GM23338 (cell line): Measurements from ENCODE around the gene PAQR5. TPM values are rescaled to one million over a fixed set of nuclear protein-coding genes. Genes with fewer than 3 reads are reported as not detected.

Experiments used
- ATAC-seq: fragments of 200-7000 bp; cut with Tn5 transposase; 3 replicates; pipeline ENCODE4 v1.9.1; 2020
- DNase-seq: peaks from one replicate; pipeline ENCODE4 v3.0.0-alpha.2; 2015; ENCODE audit warnings: low spot score
- H2AFZ ChIP-seq: fragments of 200-600 bp; sonication (generic); 2 replicates; pipeline ENCODE4 v1.8.0; 2016; ENCODE audit warnings: antibody characterized with exemption, mild to moderate bottlenecking, moderate library complexity
- H3F3A ChIP-seq: fragments of 200-600 bp; sonication (generic); replicated peaks from 2 replicates; pipeline ENCODE4 v1.8.0; 2017; ENCODE audit warnings: antibody characterized with exemption, mixed run types, low read depth
- H3K27ac ChIP-seq: fragments of 200-600 bp; sonication (generic); 2 replicates; pipeline ENCODE4 v1.6.1; 2016; ENCODE audit warnings: low read depth
- H3K27me3 ChIP-seq: fragments of 200-600 bp; sonication (generic); 2 replicates; pipeline ENCODE4 v1.8.0; 2016; ENCODE audit warnings: mild to moderate bottlenecking, mixed run types, moderate library complexity; ENCODE audit not compliant: insufficient read depth
- H3K36me3 ChIP-seq: fragments of 200-600 bp; sonication (generic); 2 replicates; pipeline ENCODE4 v1.8.0; 2016; ENCODE audit warnings: mild to moderate bottlenecking; ENCODE audit not compliant: insufficient read depth
- H3K4me1 ChIP-seq: fragments of 200-600 bp; sonication (generic); 2 replicates; pipeline ENCODE4 v1.8.0; 2016; ENCODE audit warnings: mild to moderate bottlenecking, moderate library complexity; ENCODE audit not compliant: insufficient read depth
- H3K4me2 ChIP-seq: fragments of 200-600 bp; sonication (generic); 2 replicates; pipeline ENCODE4 v1.7.1; 2017; ENCODE audit warnings: mixed run types
- H3K4me3 ChIP-seq: fragments of 200-600 bp; sonication (generic); 2 replicates; pipeline ENCODE4 v1.6.1; 2016; ENCODE audit warnings: mixed run types
- H3K79me2 ChIP-seq: fragments of 200-600 bp; sonication (generic); replicated peaks from 2 replicates; pipeline ENCODE4 v1.8.0; 2017; ENCODE audit warnings: mild to moderate bottlenecking; ENCODE audit not compliant: insufficient read depth
- H3K9me2 ChIP-seq: fragments of 200-600 bp; sonication (generic); 2 replicates; pipeline ENCODE4 v1.8.0; 2017; ENCODE audit not compliant: insufficient read depth
- H4K20me1 ChIP-seq: fragments of 200-600 bp; sonication (generic); replicated peaks from 2 replicates; pipeline ENCODE4 v1.8.0; 2017; ENCODE audit warnings: mild to moderate bottlenecking; ENCODE audit not compliant: insufficient read depth
- H3K27ac Mint-ChIP-seq: 2 replicates; pipeline ENCODE4 v1.8.0; 2020; ENCODE audit warnings: inconsistent platforms, mild to moderate bottlenecking, moderate library complexity, mixed read lengths
- H3K27me3 Mint-ChIP-seq: 3 replicates; pipeline ENCODE4 v1.8.0; 2022; ENCODE audit warnings: low read depth, mild to moderate bottlenecking, moderate library complexity, mixed read lengths, inconsistent platforms; ENCODE audit not compliant: insufficient read depth, poor library complexity
- H3K36me3 Mint-ChIP-seq: 3 replicates; pipeline ENCODE4 v1.8.0; 2021; ENCODE audit warnings: low read depth, mild to moderate bottlenecking, inconsistent platforms, moderate library complexity, mixed read lengths
- H3K4me1 Mint-ChIP-seq: 3 replicates; pipeline ENCODE4 v1.8.0; 2020; ENCODE audit warnings: mild to moderate bottlenecking, inconsistent platforms, mixed read lengths
- H3K4me3 Mint-ChIP-seq: 3 replicates; pipeline ENCODE4 v1.8.0; 2021; ENCODE audit warnings: moderate library complexity, mild to moderate bottlenecking, inconsistent platforms, mixed read lengths
- H3K9me3 Mint-ChIP-seq: 3 replicates; pipeline ENCODE4 v1.8.0; 2020; ENCODE audit warnings: moderate library complexity, mild to moderate bottlenecking, inconsistent platforms, mixed read lengths
- CREB1 ChIP-seq: fragments of 250-450 bp; sonication (Bioruptor Pico); IDR thresholded peaks from 2 replicates; pipeline ENCODE4 v1.5.0; 2020; ENCODE audit warnings: low read depth, mild to moderate bottlenecking, moderate library complexity
- ETS1 ChIP-seq: IDR thresholded peaks from 2 replicates; pipeline ENCODE4 v1.6.1; 2016; ENCODE audit warnings: antibody characterized with exemption
- EZH2 ChIP-seq: fragments of 200-600 bp; sonication (generic); IDR thresholded peaks from one replicate; pipeline ENCODE4 v1.8.0; 2017; ENCODE audit warnings: antibody characterized with exemption, mild to moderate bottlenecking, low read depth; ENCODE audit not compliant: unreplicated experiment
- EZH2phosphoT487 ChIP-seq: fragments of 200-600 bp; sonication (generic); IDR thresholded peaks from one replicate; pipeline ENCODE4 v1.8.1; 2018; ENCODE audit warnings: antibody characterized with exemption; ENCODE audit not compliant: unreplicated experiment
- JUNB ChIP-seq: IDR thresholded peaks from one replicate; pipeline ENCODE4 v1.6.1; 2016; ENCODE audit warnings: antibody characterized with exemption; ENCODE audit not compliant: unreplicated experiment
- NANOG ChIP-seq: IDR thresholded peaks from 2 replicates; pipeline ENCODE4 v1.6.1; 2016; ENCODE audit warnings: antibody characterized with exemption, borderline replicate concordance
- POLR2AphosphoS5 ChIP-seq: IDR thresholded peaks from 2 replicates; pipeline ENCODE4 v1.6.1; 2016; ENCODE audit warnings: antibody characterized with exemption, low read depth
- STAT1 ChIP-seq: IDR thresholded peaks from one replicate; pipeline ENCODE4 v1.6.1; 2016; ENCODE audit warnings: antibody characterized with exemption; ENCODE audit not compliant: unreplicated experiment
- ZNF114 ChIP-seq: fragments of 250-450 bp; sonication (Bioruptor Pico); IDR thresholded peaks from 2 replicates; pipeline ENCODE4 v1.5.0; 2020; ENCODE audit warnings: mild to moderate bottlenecking, moderate library complexity
- ZNF331 ChIP-seq: fragments of 250-450 bp; sonication (Bioruptor Pico); IDR thresholded peaks from 2 replicates; pipeline ENCODE4 v1.5.0; 2020; ENCODE audit warnings: low read depth, mild to moderate bottlenecking, moderate library complexity
- ZNF462 ChIP-seq: fragments of 250-450 bp; sonication (Bioruptor Pico); IDR thresholded peaks from 2 replicates; pipeline ENCODE4 v1.5.0; 2020; ENCODE audit warnings: mild to moderate bottlenecking, moderate library complexity
- polyA plus RNA-seq: library from polyadenylated mRNA; unstranded; fragments of >200 nt; fragmentation: Nextera tagmentation; extraction: Ambion mirVana; gene quantifications from 2 replicates; pipeline ENCODE4 v1.2.1, GENCODE V29; 2016
- total RNA-seq: library from RNA; depleted of rRNA; stranded (reverse); fragments of >200 nt; shearing (Covaris generic); gene quantifications from 2 replicates; pipeline ENCODE4 v1.2.3, GENCODE V29; 2014
- TF ChIP-seq, protein P1 (sequence below), 2 experiments: fragments of 200-600 bp in 1 of 2; sonication (generic) in 1 of 2; conservative IDR thresholded peaks; 2 replicates each; pipeline versions ENCODE4 v1.5.1 to v1.6.1; 2016 to 2017; ENCODE audit warnings: antibody characterized with exemption in 2 of 2, low read depth in 2 of 2, mild to moderate bottlenecking in 2 of 2, moderate library complexity in 1 of 2
- TF ChIP-seq, protein P2 (sequence below): IDR thresholded peaks from one replicate; pipeline ENCODE4 v1.6.1; 2018; ENCODE audit warnings: antibody characterized with exemption; ENCODE audit not compliant: unreplicated experiment

The PAQR5 gene
- total and polyA plus RNA-seq, 2 experiments from 2014 or later = 8.7 to 14.5 TPM

- H3F3A ChIP-seq = no peaks in the 10 kb centered on the region
- Mint-ChIP-seq H3K9me3 (no peaks in the 10 kb centered on the region; the same call in 2 of the 3 replicates), H3K36me3 (no peaks in the 10 kb centered on the region; the same call in 1 of the 3 replicates), H3K4me3 (no peak overlapping the region), H3K27ac (no peak overlapping the region), H3K27me3 (peaks cover 6% of the 10 kb centered on the region), H3K4me1 (peaks cover 4% of the 10 kb centered on the region)
- H3K79me2 ChIP-seq = no peaks in the 10 kb centered on the region
- H3K27me3 ChIP-seq = no peaks in the 10 kb centered on the region
- DNase-seq (no peak), ATAC-seq (peak; percentile 43; the same call in 2 of the 3 replicates)
- H3K4me2 ChIP-seq = no peak overlapping the region
- H3K9me2 ChIP-seq = no peaks in the 10 kb centered on the region
- no peak overlapping the region for H3K27ac ChIP-seq
- H3K36me3 ChIP-seq = no peaks in the 10 kb centered on the region
- no peak overlapping the region for H3K4me3 ChIP-seq
- TF ChIP-seq JUNB (no peak), NANOG (no peak), EZH2 (no peak), POLR2AphosphoS5 (no peak), ETS1 (no peak), EZH2phosphoT487 (no peak), ZNF331 (CRISPR knock-in tag) (no peak), CREB1 (CRISPR knock-in tag) (no peak), ZNF114 (CRISPR knock-in tag) (no peak), STAT1 (no peak), ZNF462 (no peak)
- TF ChIP-seq, protein P1, sequence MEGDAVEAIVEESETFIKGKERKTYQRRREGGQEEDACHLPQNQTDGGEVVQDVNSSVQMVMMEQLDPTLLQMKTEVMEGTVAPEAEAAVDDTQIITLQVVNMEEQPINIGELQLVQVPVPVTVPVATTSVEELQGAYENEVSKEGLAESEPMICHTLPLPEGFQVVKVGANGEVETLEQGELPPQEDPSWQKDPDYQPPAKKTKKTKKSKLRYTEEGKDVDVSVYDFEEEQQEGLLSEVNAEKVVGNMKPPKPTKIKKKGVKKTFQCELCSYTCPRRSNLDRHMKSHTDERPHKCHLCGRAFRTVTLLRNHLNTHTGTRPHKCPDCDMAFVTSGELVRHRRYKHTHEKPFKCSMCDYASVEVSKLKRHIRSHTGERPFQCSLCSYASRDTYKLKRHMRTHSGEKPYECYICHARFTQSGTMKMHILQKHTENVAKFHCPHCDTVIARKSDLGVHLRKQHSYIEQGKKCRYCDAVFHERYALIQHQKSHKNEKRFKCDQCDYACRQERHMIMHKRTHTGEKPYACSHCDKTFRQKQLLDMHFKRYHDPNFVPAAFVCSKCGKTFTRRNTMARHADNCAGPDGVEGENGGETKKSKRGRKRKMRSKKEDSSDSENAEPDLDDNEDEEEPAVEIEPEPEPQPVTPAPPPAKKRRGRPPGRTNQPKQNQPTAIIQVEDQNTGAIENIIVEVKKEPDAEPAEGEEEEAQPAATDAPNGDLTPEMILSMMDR (conservative IDR thresholded peaks at IDR 0.05; ENCODE audit: low read depth in 2 of 2) = no peak
- TF ChIP-seq, protein P2, sequence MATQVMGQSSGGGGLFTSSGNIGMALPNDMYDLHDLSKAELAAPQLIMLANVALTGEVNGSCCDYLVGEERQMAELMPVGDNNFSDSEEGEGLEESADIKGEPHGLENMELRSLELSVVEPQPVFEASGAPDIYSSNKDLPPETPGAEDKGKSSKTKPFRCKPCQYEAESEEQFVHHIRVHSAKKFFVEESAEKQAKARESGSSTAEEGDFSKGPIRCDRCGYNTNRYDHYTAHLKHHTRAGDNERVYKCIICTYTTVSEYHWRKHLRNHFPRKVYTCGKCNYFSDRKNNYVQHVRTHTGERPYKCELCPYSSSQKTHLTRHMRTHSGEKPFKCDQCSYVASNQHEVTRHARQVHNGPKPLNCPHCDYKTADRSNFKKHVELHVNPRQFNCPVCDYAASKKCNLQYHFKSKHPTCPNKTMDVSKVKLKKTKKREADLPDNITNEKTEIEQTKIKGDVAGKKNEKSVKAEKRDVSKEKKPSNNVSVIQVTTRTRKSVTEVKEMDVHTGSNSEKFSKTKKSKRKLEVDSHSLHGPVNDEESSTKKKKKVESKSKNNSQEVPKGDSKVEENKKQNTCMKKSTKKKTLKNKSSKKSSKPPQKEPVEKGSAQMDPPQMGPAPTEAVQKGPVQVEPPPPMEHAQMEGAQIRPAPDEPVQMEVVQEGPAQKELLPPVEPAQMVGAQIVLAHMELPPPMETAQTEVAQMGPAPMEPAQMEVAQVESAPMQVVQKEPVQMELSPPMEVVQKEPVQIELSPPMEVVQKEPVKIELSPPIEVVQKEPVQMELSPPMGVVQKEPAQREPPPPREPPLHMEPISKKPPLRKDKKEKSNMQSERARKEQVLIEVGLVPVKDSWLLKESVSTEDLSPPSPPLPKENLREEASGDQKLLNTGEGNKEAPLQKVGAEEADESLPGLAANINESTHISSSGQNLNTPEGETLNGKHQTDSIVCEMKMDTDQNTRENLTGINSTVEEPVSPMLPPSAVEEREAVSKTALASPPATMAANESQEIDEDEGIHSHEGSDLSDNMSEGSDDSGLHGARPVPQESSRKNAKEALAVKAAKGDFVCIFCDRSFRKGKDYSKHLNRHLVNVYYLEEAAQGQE = no peak
- no peak overlapping the region for H2AFZ ChIP-seq
- no peaks in the 10 kb centered on the region for H3K4me1 ChIP-seq
- no peaks in the 10 kb centered on the region; the same call in 1 of the 2 replicates for H4K20me1 ChIP-seq
Observed at GRCh38 chr15:69253156-69253555, 45.6 kb upstream of the PAQR5 start.
